ENCODE data around the gene CFTR.

DNA sequence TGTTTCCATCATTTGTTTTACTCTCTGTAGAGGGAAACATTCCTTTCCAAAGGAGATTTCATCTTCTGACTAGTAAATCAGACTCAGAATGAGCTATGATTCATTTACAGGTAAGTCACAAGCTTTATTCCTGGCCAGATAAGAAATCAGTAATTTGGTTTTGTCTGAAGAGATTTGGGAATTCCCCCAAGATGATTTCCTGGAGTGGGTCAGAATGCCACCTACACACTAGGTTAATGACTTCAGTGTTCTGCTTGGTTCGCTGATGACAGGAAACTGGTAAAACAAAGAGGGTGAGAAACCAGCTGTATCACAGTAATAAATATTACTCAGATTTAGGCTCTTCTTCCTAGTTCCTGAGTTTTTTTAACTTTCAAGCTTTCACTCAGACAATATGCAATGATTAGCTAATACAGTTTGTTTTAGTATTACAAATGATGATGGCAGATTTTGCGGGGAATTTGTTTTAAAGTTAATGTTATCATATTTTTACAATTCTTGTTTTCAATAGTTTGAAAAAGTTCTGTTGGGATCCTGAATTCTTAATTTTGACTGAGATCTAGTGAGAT lies 44.3 kb upstream of the CFTR start:
- TF ChIP-seq EZH2 (IDR thresholded peaks at IDR 0.05; ENCODE audit: borderline replicate concordance, low read depth, low read length, poor library complexity, severe bottlenecking): no peak
- TF ChIP-seq, protein P1, sequence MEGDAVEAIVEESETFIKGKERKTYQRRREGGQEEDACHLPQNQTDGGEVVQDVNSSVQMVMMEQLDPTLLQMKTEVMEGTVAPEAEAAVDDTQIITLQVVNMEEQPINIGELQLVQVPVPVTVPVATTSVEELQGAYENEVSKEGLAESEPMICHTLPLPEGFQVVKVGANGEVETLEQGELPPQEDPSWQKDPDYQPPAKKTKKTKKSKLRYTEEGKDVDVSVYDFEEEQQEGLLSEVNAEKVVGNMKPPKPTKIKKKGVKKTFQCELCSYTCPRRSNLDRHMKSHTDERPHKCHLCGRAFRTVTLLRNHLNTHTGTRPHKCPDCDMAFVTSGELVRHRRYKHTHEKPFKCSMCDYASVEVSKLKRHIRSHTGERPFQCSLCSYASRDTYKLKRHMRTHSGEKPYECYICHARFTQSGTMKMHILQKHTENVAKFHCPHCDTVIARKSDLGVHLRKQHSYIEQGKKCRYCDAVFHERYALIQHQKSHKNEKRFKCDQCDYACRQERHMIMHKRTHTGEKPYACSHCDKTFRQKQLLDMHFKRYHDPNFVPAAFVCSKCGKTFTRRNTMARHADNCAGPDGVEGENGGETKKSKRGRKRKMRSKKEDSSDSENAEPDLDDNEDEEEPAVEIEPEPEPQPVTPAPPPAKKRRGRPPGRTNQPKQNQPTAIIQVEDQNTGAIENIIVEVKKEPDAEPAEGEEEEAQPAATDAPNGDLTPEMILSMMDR (conservative IDR thresholded peaks at IDR 0.05; ENCODE audit: low read depth, low read length): no peak

Measured in A673 (cell line).